Stimulated activated CD4-positive, alpha-beta T cell treated with anti-CD3 and anti-CD28 coated beads, Interleukin-4, amount 100 ng/mL, for 1 hour (primary cell): ENCODE measurements around the gene TIGD3.

Experiments
- DNase-seq: peaks from one replicate; pipeline ENCODE4 v3.0.0-alpha.2; 2020

TIGD3 gene

DNA sequence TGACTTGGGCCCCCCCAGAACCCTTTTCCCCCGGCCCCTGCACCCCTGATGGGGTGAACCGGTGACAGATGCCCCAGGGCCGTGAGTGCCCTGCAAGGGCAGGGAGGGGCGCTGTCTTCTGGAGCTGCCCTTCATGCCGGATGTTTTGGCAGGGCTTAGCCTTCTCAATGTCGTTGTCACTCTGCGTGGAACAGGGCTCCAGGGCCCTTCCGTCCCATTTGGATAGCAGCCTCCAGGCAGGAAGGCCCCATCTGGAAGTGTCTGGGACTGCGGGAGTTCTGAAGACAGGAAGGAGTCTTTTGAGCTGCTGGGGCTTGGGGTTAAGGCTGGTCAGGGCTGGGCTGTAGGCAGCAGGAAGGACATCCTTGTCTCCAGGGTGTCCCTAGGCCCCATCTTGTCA is 36.4 kb downstream of the TIGD3 start:
- DNase-seq = no peak

GRCh38 chr11:65392186-65392829 is 37.8 kb downstream of the TIGD3 start:
- DNase-seq = no peak

DNA sequence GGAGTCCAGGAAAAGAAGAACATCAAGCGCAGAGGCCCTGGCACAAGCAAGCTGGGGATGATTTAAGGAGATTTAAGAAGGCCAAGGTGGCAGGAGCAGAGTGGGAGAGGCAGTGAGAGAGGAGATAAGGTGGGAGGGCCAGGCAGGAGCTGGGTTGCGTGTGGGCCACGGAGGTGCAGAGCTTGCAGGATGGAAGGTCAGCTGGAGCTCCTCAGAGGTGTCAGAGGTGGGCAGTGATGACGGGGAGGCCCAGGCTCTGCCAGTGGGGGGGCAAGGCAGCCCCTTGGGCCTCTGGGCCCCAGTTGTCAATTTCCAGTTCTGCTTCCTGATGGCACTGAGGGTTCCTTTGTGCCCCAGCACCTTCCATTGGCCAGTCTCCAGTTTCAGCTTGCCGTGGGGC is 38.3 kb downstream of the TIGD3 start:
- DNase-seq = no peak

DNA sequence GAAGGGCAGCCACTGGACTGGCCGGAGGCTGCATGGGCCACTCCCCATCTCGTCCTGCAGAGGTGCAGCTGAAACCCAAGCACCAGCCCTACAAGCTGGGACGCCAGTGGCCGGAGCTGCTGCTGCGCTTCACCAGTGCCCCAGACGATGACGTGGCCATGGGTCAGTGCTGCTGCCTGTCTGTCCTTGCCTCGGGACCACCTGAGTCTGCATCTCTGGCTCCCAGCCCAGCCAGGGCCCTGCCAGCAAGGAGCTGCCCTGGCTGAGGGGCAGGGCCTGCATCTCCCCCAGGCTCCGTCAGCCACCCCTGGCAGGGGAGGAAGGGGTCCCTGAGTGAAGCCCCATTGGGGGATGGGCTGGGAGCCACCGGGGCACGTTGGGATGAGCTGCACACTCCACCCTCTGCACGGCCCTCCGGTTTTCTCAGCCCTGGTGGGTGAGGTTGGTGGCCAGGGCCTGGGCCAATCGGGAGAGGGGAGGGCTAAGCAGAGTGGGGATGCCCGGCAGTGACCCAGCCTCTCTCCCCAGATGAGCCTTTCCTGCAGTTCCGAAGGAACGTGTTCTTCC is 39.0 kb downstream of the TIGD3 start:
- no peak for DNase-seq

GRCh38 chr11:65394125-65394536 is 39.6 kb downstream of the TIGD3 start:
- no peak for DNase-seq

DNA sequence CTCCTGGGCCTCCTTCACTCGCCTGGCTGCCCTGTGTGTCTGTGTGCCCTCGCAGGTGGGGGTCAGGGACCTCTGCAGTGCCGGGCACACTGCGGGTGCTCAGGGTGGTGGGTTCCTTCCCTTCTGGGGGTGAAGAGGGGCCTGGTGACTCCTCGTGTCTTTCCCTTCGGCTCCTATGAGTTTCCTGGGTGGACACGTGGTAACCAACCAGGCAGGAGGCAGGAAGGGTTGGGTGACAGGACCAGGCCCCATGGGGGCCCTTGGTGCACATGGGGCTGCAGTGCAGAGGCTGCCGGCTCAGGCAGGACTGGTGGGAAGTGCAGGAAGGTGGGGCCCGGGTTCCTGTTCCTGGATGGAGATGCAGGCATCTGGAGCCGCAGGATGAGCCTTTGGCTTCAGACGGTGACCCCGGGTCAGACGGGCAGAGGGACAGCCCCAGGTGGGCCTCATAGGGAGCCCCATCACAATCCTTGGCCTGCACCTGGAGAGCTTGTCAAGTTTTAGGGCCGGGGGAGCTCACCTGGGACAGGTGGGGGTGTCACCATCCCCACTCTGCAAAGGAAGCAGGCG is 41.5 kb downstream of the TIGD3 start:
- no peak for DNase-seq

GRCh38 chr11:65396769-65397745 is 42.5 kb downstream of the TIGD3 start:
- no peak for DNase-seq

GRCh38 chr11:65398362-65398910 is 43.9 kb downstream of the TIGD3 start:
- no peak for DNase-seq

DNA sequence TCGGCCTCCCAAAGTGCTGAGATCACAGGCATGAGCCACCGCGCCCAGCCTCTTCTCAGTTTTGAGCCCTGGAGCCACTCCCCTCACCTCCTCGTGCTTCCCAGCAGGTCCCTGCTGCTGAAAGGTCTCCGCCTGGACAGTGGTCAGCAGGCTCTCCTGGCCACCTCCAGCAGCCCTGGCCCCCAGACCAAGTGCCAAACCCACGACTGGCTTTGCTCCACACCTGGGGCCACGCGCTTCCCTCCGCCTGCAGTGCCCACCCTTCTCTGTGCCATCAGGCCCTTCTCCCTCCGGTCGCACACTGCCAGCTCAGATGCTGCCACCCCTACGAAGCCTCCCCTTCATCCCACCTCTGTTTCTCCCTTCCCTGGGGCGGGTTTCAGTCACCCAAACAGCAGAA is 44.7 kb downstream of the TIGD3 start:
- no peak for DNase-seq

DNA sequence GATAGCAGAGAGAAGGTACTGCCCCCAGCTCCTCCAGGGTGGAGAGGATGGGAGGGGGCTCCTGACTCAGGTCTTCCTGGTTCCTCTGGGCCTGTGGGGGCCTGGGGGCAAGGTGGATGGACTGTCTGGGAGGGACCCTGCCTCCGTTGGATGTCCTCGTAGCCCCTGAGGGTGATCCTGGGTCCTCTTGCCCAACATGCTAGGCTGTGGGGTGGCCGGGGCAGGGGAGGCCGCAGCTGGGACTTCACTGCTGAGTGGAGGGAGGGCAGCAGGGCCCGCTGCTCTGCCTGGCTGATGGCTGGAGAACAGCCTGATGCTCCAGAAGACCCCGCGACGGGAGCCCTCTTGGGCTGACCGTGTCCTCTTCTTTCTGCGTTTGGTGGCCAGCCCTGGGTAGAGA is 45.3 kb downstream of the TIGD3 start:
- no peak for DNase-seq

DNA sequence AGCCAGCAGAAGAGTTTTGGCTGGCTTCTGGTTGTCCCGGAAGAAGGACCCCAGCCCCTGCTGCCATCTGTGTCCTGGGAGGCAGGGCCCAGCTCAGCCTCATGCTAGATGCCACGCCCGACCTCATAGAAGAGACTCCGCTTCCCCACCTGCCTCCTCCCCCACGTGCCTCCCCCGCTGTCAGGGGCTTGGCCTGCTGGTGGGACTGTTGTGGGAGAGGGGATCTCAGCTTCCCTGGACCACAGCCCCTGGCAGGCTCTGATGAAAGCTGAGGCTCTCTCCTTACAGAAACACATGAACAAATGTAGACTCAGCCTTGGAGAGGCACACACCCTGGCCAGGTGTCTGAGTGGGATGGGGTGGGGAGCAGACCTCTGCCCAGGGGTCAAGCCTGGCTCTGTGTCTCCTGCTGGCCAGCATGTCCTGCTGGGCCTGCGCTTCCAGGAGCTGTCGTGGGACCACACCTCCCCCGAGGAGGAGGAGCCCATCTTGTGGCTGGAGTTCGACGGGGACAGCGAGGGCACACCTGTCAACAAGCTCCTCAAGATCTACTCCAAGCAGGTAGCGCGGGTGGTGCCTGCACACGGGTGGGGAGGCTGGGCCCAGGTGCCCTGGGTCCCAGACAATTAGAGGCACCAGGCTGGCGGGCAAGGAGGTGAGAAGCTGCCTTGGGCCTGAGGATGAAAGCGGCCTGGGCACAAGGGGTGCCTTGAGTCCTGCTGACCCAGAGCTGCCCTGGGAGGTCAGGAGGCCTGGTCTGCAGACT is 45.9 kb downstream of the TIGD3 start:
- no peak for DNase-seq

DNA sequence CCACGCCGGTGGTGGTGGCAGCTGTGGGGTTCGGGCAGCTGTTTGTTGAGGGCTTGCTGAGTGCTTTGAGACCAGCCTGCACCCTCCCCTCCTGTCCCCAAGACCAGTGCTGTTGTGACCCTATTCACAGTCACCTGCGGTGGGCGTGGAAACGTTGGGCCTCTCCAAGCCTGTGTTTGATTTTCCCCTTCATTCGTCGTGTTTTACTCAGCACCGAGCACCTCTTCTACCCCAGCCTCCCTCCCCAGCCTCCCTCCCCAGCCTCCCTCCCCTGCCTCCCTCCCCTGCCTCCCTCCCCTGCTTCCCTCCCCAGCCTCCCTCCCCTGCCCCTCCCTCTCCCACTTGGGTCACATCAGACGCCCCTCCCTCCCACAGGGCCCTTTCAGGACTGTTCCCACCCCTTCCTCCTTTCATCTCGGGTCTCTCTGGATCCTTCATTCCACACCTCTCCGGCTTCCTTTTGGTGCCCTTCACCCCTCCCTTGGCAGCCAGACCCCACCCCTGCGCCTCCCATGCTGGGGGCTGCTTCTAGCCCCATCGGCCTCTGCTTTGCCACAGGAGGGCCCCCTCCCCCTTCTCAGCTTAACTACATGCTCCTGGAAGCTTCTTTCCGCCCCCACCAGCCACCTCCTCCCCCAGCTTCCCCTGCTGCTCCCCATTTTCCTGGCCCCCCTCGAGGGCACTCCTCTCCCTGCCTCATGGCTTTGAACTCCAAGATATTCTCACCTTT is 46.7 kb downstream of the TIGD3 start:
- DNase-seq = no peak

- no peak for DNase-seq
Measured at GRCh38 chr11:65401803-65402248, 47.3 kb downstream of the TIGD3 start.

GRCh38 chr11:65402790-65403189 is 48.2 kb downstream of the TIGD3 start:
- DNase-seq = no peak

DNA sequence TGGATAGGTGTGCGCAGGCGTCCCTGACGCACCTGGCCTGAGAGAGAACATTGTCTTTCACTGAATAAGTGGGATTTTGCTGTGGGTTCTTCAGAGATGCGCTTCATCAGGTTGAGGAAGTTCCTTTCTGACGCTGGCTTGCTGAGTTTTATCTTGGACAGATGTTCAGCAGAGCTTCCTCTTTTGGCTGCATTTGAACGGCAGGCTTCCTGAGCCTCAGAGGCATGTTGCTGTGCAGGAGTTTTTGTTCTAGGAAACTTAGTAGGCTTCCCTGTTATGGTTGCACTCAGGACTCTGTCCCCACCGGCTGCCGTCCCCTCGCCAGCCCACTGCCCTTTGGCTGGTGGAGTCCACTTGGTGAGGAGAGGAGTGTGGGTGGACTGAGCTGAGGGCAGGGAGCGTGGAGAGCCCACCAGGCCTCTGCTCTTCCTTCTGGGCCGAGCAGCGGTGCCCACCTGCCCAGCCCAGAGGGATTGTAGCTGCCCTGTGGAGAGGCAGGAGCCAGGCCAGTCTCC is 49.1 kb downstream of the TIGD3 start:
- no peak for DNase-seq

- DNase-seq = no peak
Measured at GRCh38 chr11:65404210-65404609, 49.7 kb downstream of the TIGD3 start.

DNA sequence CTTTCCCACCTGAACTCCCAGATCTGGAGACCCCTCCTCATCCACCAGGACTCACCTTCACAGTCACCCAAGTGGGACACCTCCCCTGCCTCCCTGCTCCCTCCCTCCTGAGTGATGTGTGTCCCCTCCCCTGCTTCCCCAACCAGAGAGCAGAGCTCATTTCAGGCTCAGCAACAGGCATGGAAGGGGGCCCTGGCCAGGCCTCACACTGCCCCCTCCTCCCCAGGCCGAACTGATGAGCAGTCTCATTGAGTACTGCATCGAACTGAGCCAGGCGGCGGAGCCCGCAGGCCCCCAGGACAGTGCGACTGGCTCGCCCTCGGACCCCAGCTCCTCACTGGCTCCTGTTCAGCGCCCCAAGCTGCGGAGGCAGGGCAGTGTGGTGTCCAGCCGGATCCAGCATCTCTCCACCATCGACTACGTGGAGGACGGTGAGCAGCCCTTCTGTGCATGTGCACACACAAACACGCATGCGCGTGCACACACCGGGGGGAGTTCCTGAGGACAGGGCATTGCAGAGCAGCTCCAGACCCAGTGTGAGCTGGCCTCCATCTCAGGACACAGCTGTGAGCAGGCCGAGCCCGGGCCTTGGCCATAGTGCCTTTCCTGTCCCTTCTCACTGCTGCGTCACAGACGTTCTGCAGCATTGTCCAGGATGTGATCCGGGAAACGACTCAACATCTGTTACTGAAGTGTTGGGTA is 50.2 kb downstream of the TIGD3 start:
- DNase-seq = no peak
